ENCODE results near the gene ZFYVE1.

GRCh38 chr14:72939630-72940029 is 87.3 kb downstream of the ZFYVE1 start:
- TF ChIP-seq BHLHE40 (IDR thresholded peaks at IDR 0.05; ENCODE audit: borderline replicate concordance) = no peak
- no peak for TF ChIP-seq SP1 (IDR thresholded peaks at IDR 0.05)
- TF ChIP-seq FOXA1 (IDR thresholded peaks at IDR 0.05) = no peak
- no peak for TF ChIP-seq PKNOX1 (IDR thresholded peaks at IDR 0.05)

Data from HEK293T (cell line).